NB4 (cell line): ENCODE data around the gene OTUD3.

ENCODE experiments used
- MYC ChIP-seq: IDR thresholded peaks from 2 replicates; pipeline ENCODE4 v1.6.1; 2011; ENCODE audit warnings: low read depth, low read length
- POLR2A ChIP-seq: IDR thresholded peaks from 2 replicates; pipeline ENCODE4 v1.6.1; 2011; ENCODE audit warnings: mild to moderate bottlenecking; ENCODE audit not compliant: insufficient read length; ENCODE audit errors: extremely low read depth
- TF ChIP-seq, protein P1 (sequence below): IDR thresholded peaks from one replicate; pipeline ENCODE4 v1.5.1; 2012; ENCODE audit warnings: low read depth, low read length
- TF ChIP-seq, protein P2 (sequence below): IDR thresholded peaks from 2 replicates; pipeline ENCODE4 v1.6.1; 2011; ENCODE audit warnings: low read depth, low read length

DNA sequence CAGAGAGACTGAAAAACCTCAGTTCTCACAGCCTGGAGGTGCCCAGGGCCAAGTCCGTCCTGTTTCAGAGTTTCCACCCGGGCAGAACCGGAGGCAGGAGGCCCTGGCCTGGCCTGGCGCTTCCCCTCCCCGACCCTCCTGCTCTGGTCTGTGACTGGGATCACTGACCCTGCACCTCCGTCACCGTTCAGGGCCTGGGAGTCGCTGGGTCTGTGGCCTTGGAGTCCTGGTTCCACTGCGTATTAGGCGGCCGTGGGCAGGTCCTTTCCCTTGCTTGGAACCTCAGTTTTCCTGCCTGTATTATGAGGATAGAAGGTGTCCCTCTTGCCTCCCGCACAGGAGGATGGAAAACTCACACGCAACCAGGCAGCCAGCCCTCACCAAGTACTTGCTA is 41.8 kb downstream of the OTUD3 start:
- TF ChIP-seq, protein P1, sequence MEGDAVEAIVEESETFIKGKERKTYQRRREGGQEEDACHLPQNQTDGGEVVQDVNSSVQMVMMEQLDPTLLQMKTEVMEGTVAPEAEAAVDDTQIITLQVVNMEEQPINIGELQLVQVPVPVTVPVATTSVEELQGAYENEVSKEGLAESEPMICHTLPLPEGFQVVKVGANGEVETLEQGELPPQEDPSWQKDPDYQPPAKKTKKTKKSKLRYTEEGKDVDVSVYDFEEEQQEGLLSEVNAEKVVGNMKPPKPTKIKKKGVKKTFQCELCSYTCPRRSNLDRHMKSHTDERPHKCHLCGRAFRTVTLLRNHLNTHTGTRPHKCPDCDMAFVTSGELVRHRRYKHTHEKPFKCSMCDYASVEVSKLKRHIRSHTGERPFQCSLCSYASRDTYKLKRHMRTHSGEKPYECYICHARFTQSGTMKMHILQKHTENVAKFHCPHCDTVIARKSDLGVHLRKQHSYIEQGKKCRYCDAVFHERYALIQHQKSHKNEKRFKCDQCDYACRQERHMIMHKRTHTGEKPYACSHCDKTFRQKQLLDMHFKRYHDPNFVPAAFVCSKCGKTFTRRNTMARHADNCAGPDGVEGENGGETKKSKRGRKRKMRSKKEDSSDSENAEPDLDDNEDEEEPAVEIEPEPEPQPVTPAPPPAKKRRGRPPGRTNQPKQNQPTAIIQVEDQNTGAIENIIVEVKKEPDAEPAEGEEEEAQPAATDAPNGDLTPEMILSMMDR, result no peak
- no peak for TF ChIP-seq POLR2A
- TF ChIP-seq, protein P2, sequence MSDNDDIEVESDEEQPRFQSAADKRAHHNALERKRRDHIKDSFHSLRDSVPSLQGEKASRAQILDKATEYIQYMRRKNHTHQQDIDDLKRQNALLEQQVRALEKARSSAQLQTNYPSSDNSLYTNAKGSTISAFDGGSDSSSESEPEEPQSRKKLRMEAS, result no peak
- TF ChIP-seq MYC, result no peak
